Epithelial cell of esophagus (primary cell): ENCODE measurements around the gene MBOAT1.
"Not testable (repeated sequence)": the region's sequence is repeated elsewhere in the genome, so short reads cannot be mapped to it uniquely, and the experiment has no call there.

Experiments
- DNase-seq: peaks from one replicate; pipeline ENCODE4 v3.0.0; 2010; ENCODE audit warnings: low read depth
- H3K4me3 ChIP-seq: 2 replicates; pipeline ENCODE4 v1.5.1; 2011; ENCODE audit warnings: mild to moderate bottlenecking, low read length, control low read depth
- TF ChIP-seq, protein P1 (sequence below): IDR thresholded peaks from 2 replicates; pipeline ENCODE4 v1.5.1; 2011; ENCODE audit warnings: low read depth, mild to moderate bottlenecking, low read length, control low read depth, inconsistent platforms; ENCODE audit not compliant: insufficient read depth; ENCODE audit errors: missing control alignments

Gene MBOAT1

DNA sequence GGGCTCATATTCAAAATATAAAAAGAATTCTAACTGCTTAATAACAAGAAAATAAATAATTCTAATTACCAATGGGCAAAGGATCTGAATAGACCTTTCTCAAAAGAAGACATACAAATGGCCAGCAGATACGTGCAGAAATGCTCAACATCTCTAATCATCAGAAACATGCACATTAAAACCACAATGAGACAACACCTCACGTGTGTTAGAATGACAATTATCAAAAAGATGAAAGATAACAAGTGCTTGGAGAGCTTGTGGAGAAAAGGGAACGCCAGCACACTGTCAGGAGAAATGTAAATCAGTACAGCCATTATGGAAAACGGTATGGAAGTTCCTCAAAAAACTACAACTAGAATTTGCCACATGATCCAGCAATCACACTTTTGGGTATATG is 53.6 kb downstream of the MBOAT1 start:
- no peak overlapping the region for H3K4me3 ChIP-seq
- DNase-seq: no peak
- TF ChIP-seq, protein P1, sequence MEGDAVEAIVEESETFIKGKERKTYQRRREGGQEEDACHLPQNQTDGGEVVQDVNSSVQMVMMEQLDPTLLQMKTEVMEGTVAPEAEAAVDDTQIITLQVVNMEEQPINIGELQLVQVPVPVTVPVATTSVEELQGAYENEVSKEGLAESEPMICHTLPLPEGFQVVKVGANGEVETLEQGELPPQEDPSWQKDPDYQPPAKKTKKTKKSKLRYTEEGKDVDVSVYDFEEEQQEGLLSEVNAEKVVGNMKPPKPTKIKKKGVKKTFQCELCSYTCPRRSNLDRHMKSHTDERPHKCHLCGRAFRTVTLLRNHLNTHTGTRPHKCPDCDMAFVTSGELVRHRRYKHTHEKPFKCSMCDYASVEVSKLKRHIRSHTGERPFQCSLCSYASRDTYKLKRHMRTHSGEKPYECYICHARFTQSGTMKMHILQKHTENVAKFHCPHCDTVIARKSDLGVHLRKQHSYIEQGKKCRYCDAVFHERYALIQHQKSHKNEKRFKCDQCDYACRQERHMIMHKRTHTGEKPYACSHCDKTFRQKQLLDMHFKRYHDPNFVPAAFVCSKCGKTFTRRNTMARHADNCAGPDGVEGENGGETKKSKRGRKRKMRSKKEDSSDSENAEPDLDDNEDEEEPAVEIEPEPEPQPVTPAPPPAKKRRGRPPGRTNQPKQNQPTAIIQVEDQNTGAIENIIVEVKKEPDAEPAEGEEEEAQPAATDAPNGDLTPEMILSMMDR: no peak

DNA sequence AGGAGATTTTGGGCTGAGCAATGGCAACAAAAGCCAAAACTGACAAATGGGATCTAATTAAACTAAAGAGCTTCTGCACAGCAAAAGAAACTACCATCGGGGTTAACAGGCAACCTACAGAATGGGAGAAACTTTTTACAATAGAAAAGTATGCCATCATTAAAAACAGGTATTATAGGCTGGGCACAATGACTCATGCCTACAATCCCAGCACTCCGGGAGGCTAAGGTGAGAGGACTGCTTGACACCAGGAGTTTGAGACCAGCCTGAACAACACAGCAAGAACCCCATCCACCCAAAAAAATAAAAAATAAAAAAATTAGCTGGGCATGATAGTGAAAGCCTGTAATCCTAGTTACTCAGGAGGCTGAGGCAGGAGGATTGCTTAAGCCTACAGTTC is 55.4 kb downstream of the MBOAT1 start:
- no peak overlapping the region for H3K4me3 ChIP-seq
- peak; percentile 18 for DNase-seq
- TF ChIP-seq, protein P1: no peak

DNA sequence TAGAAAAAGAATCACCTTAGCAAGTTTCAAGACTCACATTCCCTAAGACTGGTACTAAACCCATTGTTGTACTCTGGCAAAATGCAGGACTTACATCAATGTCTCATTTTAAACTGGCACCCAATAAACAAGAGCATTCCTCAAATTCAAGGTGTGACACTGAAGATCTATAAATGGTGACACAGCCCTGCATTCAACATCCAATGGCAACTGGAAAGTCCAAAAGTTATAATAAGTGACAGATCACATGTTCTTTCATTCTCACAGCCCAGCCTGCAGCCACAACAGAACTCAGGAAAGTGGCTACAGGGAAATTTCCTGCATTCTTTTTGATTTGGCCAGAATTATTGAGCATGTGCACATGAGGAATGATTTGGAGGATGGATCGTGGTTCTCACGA is 57.5 kb downstream of the MBOAT1 start:
- no peak overlapping the region for H3K4me3 ChIP-seq
- no peak for DNase-seq
- TF ChIP-seq, protein P1: no peak

DNA sequence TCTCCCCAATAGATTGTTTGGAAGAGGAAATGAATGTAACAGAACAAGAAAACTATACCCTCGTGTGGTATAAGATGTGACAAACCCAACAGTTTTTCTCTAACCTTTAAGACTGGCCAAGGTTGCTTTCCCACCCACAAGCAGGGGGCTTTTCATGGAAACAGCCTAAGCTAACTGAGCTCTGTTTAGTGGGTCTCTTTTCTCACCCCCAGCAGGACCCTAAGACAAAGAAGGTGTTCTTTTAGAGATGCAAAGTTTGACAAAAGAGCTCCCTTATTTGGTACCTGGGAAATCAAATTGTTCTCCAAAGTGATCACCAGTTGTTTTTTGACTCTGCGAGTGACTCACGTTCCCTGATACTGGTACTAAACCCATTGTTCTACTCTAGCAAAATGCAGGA is 59.1 kb downstream of the MBOAT1 start:
- no peak overlapping the region for H3K4me3 ChIP-seq
- TF ChIP-seq, protein P1: no peak
- DNase-seq: no peak

DNA sequence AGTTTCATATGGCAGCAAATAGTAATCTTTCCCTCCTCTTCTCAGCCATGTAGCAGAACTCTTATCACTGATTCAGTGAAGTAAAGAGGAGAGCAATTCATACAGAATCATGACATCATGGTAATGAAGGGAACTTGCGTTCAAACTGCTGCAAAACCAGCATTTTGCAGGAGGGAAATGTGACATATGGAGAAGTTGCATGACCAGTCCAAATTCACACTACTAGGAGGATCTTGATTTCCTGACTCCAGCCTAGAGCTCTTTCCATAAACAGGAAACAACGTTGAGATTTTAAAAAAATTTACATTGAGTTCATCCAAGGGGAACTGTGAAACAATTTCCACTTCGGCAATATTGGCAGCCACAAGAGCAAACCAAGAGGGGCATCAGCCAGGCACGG is 63.8 kb downstream of the MBOAT1 start:
- TF ChIP-seq, protein P1: no peak
- no peak overlapping the region for H3K4me3 ChIP-seq
- no peak for DNase-seq

DNA sequence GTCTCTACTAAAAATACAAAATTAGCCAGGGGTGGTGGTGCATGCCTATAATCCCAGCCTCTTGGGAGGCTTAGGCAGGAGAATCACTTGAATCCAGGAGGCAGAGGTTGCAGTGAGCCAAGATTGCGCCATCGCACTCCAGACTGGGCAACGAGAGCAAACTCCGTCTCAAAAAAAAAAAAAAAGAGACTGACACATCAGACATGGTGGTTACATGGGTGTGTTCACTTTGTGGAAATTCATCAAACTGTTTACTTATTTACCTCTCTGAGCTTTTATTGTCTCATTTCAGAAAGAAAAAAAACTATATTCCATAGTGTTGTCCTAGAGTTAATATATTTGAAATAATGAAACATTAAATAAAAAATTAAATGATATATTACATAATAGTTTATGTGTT is 64.8 kb downstream of the MBOAT1 start:
- DNase-seq: no peak
- TF ChIP-seq, protein P1: no peak
- H3K4me3 ChIP-seq: no peak overlapping the region

DNA sequence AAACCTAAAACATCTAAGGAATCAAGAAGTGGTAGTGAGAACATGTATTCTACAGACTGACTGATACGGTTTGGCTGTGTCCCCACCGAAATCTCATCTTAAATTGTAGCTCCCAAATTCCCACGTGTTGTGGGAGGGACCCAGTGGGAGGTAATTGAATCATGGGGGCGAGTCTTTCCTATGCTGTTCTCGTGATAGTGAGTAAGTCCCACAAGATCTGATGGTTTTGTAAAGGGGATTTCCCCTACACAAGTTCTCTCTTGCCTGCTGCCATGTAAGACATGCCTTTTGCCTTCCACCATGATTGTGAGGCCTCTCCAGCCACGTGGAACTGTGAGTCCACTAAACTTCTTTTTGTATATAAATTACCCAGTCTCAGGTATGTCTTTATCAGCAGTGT is 65.4 kb downstream of the MBOAT1 start:
- peak; percentile 43 for DNase-seq
- not testable (repeated sequence) for H3K4me3 ChIP-seq

DNA sequence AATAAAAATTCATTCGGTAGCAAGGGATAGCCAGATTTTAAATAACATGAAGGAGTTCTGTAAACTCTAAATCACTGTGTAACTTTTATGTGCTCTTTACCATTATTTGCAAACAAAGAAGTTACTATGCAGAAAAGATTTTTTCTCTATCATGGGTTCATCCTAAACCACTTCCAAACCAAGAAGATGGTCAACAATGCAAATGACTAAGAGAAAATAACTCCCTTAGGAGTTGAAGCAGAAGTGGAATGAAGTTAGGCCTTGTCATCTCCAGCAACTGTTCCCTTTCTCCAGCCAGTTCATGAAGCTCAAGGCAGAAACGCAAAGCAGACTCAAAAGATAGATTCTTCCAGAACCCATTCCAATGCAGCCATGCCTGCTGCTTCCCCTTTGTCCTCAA is 66.0 kb downstream of the MBOAT1 start:
- DNase-seq: no peak
- H3K4me3 ChIP-seq: no peak overlapping the region
- TF ChIP-seq, protein P1: no peak
